Pons (tissue), 1 donor: Measurements from ENCODE around the gene KCNK2.

Experiments used
- DNase-seq: peaks from one replicate; pipeline ENCODE4 v3.0.0-alpha.2; 2016; ENCODE audit warnings: low spot score

The KCNK2 gene

GRCh38 chr1:215082532-215083382 is at the start of gene KCNK2:
Gene KCNK2, plus strand, starts transcription at chr1:215082737. Its CDS starts 649 bp downstream, at chr1:215083386.
- no peak for DNase-seq

GRCh38 chr1:215032911-215033526 is 49.5 kb upstream of the KCNK2 start:
- no peak for DNase-seq

DNA sequence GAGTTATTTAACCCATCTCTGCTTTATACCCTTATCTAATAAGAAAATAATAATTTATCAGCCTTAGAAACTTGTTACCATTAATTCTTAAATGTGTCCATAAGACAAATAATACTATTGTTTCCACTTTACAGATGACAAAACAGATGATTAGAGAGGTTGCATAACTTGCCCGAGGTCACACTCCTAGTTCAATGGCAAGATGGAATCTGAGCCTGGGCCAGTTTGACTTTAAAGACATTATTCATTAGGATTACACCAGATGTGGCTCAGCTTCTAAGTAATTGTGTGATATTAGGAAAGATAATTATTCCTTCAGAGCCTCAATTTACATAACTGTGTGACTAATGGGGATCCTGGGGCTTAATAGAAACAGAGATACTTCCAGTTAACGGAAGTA is 42.3 kb upstream of the KCNK2 start:
- no peak for DNase-seq

DNA sequence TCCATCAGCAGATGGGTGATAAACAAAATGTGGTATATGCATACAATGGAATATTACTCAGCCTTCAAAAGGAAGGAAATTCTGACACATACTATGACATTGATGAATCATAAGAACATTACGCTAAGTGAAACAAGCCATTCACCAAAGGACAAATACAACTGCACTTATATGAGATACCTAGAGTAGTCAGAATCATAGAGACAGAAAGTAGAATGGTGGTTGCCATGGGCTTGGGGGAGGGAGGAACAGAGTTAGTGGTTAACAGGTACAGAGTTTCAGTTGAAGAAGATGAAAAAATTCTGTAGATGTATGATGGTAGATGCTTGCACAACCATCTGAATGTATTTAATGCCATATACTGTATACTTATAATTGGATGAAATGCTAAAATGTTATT is 39.1 kb upstream of the KCNK2 start:
- no peak for DNase-seq

DNA sequence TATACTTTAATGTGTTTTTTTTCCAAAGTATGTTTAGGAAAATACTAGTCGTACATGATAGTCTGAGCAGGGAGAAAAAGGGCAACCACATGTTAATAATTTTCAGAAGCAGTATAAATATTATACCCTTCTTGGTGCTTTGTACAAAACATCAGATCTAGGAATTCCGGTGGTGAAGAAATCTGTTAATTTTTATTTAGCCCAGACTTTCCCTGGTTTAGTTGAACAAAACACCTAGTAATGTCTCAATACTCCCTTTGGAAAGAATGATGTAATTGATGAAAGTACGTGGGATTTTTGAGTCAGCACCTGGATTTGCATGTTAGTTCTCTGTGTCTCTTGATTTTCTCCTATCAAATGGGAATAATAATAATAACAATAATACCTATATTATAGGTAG is 38.4 kb upstream of the KCNK2 start:
- no peak for DNase-seq

GRCh38 chr1:215045698-215046308 is 36.7 kb upstream of the KCNK2 start:
- no peak for DNase-seq

- no peak for DNase-seq
Measured at GRCh38 chr1:215052256-215053015, 30.1 kb upstream of the KCNK2 start.

GRCh38 chr1:215054266-215054665 is 28.3 kb upstream of the KCNK2 start:
- no peak for DNase-seq

DNA sequence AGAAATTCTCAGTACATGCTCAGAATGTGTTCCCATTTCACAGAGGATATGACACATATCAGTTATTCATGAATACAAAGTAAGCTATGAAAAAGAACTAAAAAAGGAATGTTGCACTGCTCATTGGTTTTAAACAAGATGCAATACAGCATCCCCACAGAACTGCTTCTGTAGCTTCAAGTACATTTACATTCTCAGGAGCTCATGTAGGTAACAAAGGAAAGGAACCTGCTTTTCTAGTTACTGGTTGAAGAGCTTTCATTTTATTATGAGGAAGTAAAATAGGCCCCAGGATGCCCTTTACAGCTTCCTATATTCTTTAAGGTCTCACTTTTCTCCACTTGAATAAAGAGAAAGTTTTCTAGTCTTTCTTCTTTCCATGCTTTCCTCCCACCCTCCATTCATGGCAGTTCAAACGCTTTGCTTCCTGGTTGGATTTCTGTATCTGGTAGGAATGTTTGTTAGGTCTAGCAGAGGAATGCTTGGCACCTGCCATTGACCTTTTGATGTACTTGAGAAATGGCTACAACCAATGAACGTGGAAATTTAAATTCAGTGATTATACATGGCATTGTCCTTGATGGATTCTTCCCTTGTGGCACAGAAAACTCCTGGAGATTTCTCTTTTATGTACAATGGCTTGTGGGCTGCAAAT is 27.1 kb upstream of the KCNK2 start:
- no peak for DNase-seq

DNA sequence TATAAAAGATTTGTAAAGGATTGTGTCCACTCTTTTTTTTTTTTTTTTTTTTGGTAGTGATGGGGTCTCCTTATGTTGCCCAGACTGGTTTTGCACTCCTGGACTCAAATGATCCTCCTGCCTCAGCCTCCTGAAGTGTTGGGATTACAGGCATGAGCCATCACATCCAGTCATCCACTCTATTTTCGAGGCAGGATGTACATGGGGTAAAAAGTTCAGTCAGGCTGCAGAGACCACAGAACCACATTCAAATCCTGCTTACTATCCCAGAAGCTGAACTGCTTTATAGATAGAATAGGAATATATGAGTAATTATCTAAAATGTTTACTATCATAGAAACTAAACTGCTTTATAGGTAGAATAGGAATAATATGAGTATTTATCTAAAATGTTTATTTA is 26.0 kb upstream of the KCNK2 start:
- DNase-seq, result no peak

- DNase-seq, result no peak
Measured at GRCh38 chr1:215059947-215060346, 22.6 kb upstream of the KCNK2 start.

DNA sequence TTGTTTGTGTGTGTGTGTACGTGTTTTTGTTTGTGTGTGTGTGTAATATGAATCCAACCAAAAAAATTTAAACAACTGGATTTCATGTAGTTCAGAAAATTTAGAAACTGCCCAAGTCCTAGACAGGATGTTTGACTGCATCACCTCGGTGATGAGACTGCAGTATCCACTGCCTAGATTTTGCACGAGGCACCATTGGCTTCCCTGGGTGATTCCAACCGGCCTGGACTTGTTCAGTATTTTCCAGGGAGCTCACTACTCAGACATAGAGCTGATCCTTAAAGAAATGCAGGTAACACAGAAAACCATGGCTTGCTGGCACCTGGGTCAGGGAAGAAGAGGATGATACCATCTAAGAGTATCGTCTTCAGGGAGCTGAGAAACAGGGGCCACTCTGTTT is 18.2 kb upstream of the KCNK2 start:
- DNase-seq, result no peak

DNA sequence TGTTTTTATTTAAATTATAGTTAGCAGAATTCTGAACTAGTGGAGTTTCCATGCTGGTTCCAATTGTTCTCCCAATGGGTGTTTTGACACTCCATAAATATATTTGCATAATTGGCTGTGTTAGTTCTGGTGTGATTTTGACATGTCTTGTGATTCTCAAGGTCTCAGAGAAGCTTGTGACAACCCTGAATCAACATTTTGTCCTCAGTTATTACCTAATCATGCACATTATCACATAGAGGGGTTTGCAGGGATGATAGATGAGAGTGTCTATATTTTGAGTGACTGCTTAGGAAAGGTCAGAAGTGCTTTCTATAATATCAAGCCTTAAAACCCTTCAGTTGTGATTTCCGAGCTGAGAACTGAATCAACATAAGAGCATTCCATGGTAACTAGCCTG is 11.5 kb upstream of the KCNK2 start:
- DNase-seq, result no peak

DNA sequence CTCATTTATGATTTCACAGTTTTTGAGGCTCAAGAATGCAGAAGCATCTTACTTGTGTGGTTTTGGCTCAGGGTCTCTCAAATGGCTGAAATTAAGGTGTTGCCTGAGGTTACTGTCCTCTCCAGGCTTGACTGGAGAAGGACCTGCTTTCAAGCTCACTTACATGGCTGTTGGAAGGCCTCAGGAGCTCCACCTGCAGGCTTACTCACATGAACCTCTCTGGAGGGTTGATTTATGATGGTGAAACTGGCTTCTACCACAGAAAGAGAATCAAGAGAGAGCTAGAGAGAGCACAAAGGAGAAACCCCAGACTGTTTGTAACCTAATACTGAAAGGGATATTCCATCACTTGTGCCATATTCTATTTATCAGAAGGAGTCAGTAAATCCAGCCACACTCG is 6.2 kb upstream of the KCNK2 start:
- no peak for DNase-seq

DNA sequence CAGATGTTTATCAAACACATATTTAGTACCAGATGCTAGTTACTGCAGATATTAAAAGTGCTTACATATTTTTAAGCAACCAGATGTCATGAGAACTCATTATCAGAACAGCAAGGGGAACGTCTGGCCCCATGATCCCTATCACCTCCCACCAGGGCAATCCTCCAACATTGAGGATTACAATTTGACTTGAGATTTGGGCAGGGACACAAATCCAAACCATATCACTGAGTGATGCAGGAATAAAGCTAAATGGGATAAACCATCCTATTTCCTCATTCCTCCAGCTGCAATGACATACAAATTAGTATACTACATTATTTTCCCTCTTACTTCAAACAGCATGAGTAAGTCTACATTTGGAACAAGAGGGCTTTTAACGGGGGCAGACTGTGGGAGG is 3.1 kb upstream of the KCNK2 start:
- DNase-seq, result no peak

GRCh38 chr1:215081661-215082531 is 641 bp upstream of the KCNK2 start:
- no peak for DNase-seq

DNA sequence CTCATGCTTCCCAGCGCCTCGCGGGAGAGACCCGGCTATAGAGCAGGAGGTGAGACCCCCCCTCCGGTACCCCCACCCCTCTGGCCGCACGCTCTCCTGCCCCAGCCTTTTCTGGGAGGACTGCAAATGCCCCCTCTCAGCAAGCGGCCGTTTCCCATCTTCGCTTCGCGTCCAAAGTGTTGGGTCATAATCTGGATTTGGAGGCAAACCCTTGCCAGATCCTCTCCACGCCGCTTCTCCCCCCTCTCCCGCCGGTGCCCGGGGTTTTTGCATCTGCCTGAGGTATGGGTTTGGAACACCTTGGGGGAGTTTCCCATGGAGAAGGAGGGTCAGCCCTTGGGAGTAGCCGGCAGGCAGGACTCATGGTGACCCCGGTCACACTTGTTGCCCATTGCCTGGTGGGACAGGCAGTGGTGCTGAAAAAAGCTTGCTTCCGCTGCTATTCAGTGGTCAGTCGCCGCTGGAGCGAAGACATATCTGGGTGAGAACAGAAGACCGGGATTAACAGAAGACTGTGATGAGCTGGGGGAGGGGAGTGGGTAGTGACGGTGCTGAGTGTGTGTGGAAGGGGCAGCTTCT is 935 bp downstream of the KCNK2 start:
- DNase-seq, result no peak

GRCh38 chr1:215084621-215085020 is 2.1 kb downstream of the KCNK2 start:
- no peak for DNase-seq

GRCh38 chr1:215087603-215088002 is 5.1 kb downstream of the KCNK2 start:
- DNase-seq, result no peak

GRCh38 chr1:215094381-215094780 is 11.8 kb downstream of the KCNK2 start:
- DNase-seq, result no peak

DNA sequence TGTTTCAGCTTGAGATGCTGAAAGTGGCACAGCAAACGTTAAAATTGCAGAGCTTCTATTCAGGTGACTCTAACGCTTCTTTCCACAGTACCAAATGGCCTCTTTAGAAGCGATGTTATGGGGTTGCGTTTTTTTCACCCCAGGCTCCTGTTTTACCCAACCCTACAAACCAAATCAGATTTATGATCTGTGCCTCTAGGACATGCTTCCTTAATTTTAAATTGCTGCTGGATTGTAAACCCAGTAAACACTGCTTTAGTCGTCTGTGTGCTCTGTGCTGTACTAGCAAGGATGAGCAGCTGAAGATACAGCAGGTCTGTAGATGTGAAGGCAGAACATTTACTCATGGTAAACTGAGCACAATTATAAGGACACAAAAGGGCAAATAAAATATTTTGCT is 13.0 kb downstream of the KCNK2 start:
- no peak for DNase-seq
